DND-41 (cell line): ENCODE results near the gene DAW1.

ENCODE experiments used
- ATAC-seq: fragments of 200-7000 bp; cut with Tn5 transposase; 3 replicates; pipeline ENCODE4 v1.9.1; 2021; ENCODE audit warnings: low read depth; ENCODE audit not compliant: insufficient read depth
- DNase-seq: peaks from one replicate; pipeline ENCODE4 v3.0.0-alpha.2; 2020
- H2AFZ ChIP-seq: 2 replicates; pipeline ENCODE4 v1.6.0; 2012; ENCODE audit warnings: low read depth, low read length
- H3K27ac ChIP-seq: 2 replicates; pipeline ENCODE4 v1.5.1; 2012; ENCODE audit warnings: low read length, inconsistent platforms
- H3K27me3 ChIP-seq: fragments of 200-600 bp; sonication (generic); 2 replicates; pipeline ENCODE4 v1.6.0; 2012; ENCODE audit warnings: low read length, mild to moderate bottlenecking, inconsistent platforms; ENCODE audit not compliant: insufficient read depth, poor library complexity
- H3K36me3 ChIP-seq: 2 replicates; pipeline ENCODE4 v1.5.1; 2012; ENCODE audit warnings: low read length, inconsistent platforms; ENCODE audit not compliant: insufficient read depth
- H3K4me1 ChIP-seq: 2 replicates; pipeline ENCODE4 v1.5.1; 2012; ENCODE audit warnings: mild to moderate bottlenecking, low read length; ENCODE audit not compliant: insufficient read depth
- H3K4me2 ChIP-seq: 2 replicates; pipeline ENCODE4 v1.6.0; 2012; ENCODE audit warnings: mild to moderate bottlenecking, moderate library complexity, low read length, inconsistent platforms; ENCODE audit not compliant: insufficient read depth
- H3K4me3 ChIP-seq, 2 experiments: fragments of 200-600 bp in 1 of 2; shearing (Covaris generic) in 1 of 2; 2 replicates each; pipeline ENCODE4 v1.5.1; 2012 to 2016; ENCODE audit warnings: inconsistent platforms in 2 of 2, low read length in 2 of 2, mild to moderate bottlenecking in 2 of 2, low read depth in 1 of 2, moderate library complexity in 1 of 2
- H3K79me2 ChIP-seq: 2 replicates; pipeline ENCODE4 v1.6.0; 2012; ENCODE audit warnings: low read length, inconsistent platforms; ENCODE audit not compliant: insufficient read depth
- H3K9ac ChIP-seq: 2 replicates; pipeline ENCODE4 v1.6.0; 2012; ENCODE audit warnings: low read depth, mild to moderate bottlenecking, inconsistent platforms, low read length, moderate library complexity
- H3K9me3 ChIP-seq: 2 replicates; pipeline ENCODE4 v1.5.1; 2012; ENCODE audit warnings: low read length, moderate library complexity, mild to moderate bottlenecking, inconsistent platforms; ENCODE audit not compliant: insufficient read depth, severe bottlenecking
- H4K20me1 ChIP-seq: 2 replicates; pipeline ENCODE4 v1.6.0; 2012; ENCODE audit warnings: low read length; ENCODE audit not compliant: insufficient read depth
- EZH2 ChIP-seq: IDR thresholded peaks from 3 replicates; pipeline ENCODE4 v1.6.1; 2012; ENCODE audit warnings: borderline replicate concordance, low read depth, mild to moderate bottlenecking, moderate library complexity, low read length, inconsistent platforms; ENCODE audit not compliant: severe bottlenecking
- TF ChIP-seq, protein P1 (sequence below): IDR thresholded peaks from 2 replicates; pipeline ENCODE4 v1.5.1; 2012; ENCODE audit warnings: borderline replicate concordance, low read length, moderate library complexity, mild to moderate bottlenecking; ENCODE audit not compliant: poor library complexity, severe bottlenecking; ENCODE audit errors: extremely low read depth

DAW1 gene

DNA sequence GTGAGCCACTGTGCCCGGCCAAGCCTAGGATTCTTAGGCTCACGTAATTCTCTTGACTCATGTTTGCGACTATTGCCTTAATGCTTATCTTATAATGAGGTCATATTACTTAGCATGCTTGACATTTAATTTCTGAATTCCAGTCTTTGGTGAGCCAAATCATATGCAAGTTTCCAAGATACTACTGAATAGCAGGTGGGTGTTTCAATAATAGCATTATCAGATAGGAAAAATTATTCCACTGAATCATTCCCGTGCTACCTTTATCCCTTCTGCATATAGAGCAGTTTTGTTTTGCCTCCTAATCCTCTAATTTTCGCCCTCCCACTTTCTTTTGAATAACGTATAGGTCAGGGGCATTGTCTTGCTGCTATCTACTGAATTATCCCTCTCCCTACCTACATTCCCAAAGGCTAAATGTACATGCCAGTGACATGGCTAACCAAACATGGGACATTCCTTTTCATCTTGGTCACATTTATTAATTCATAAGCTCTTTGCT, 4.9 kb downstream of the DAW1 start:
- Histone ChIP-seq H3K9me3 (no peaks in the 10 kb centered on the region), H3K4me2 (no peak overlapping the region), H2AFZ (no peak overlapping the region), H3K4me3 (no peak overlapping the region), H3K4me1 (no peaks in the 10 kb centered on the region), H3K27ac (no peak overlapping the region), H4K20me1 (no peaks in the 10 kb centered on the region), H3K36me3 (no peaks in the 10 kb centered on the region), H3K9ac (no peak overlapping the region), H3K79me2 (no peaks in the 10 kb centered on the region), H3K27me3 (no peaks in the 10 kb centered on the region)
- ATAC-seq (no peak), DNase-seq (no peak)
- TF ChIP-seq, protein P1, sequence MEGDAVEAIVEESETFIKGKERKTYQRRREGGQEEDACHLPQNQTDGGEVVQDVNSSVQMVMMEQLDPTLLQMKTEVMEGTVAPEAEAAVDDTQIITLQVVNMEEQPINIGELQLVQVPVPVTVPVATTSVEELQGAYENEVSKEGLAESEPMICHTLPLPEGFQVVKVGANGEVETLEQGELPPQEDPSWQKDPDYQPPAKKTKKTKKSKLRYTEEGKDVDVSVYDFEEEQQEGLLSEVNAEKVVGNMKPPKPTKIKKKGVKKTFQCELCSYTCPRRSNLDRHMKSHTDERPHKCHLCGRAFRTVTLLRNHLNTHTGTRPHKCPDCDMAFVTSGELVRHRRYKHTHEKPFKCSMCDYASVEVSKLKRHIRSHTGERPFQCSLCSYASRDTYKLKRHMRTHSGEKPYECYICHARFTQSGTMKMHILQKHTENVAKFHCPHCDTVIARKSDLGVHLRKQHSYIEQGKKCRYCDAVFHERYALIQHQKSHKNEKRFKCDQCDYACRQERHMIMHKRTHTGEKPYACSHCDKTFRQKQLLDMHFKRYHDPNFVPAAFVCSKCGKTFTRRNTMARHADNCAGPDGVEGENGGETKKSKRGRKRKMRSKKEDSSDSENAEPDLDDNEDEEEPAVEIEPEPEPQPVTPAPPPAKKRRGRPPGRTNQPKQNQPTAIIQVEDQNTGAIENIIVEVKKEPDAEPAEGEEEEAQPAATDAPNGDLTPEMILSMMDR = no peak
- no peak for TF ChIP-seq EZH2

DNA sequence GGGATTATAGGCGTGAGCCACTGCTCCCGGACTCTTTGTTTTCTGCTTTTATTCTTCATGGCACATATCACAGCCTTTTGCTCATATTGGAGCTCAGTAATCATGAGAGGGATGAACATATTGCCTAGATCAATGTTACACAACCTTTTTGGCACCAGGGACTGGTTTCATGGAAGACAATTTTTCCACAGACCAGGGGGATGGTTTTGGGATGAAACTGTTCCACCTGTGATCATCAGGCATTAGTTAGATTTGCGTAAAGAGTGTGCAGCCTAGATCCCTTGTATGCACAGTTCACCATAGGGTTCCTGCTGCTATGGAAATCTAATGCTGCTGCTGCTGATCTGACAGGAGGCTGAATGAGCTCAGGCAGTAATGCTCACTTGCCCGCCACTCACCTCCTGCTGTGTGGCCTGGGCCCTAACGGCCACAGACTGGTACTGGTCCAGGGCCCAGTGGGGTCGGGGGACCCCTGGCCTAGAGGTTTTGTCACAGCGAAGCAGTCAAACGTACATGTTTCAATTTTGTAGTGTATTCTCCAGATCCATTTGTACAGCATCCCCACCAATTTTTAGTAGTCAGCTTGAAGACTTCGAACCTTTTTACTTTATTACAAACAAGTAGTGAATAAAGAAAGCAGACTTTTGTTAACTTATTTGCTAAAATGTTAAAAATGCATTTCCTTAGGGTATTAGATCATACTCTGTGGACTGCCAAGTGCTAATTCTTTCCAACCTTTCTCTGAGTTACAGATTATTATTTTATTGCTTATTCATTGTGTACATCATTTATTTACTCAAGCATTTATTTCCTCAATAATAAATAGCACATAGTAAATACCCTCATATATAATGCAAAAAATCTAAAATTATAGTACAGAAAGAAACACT, 6.2 kb downstream of the DAW1 start:
- Histone ChIP-seq H3K9me3 (no peaks in the 10 kb centered on the region), H3K9ac (no peak overlapping the region), H2AFZ (no peak overlapping the region), H3K79me2 (no peaks in the 10 kb centered on the region), H3K4me1 (no peaks in the 10 kb centered on the region), H3K27me3 (no peaks in the 10 kb centered on the region), H3K27ac (no peak overlapping the region), H3K4me3 (no peak overlapping the region), H3K4me2 (no peak overlapping the region), H3K36me3 (no peaks in the 10 kb centered on the region), H4K20me1 (no peaks in the 10 kb centered on the region)
- ATAC-seq (no peak), DNase-seq (no peak)
- TF ChIP-seq EZH2 = no peak
- TF ChIP-seq, protein P1 = no peak

DNA sequence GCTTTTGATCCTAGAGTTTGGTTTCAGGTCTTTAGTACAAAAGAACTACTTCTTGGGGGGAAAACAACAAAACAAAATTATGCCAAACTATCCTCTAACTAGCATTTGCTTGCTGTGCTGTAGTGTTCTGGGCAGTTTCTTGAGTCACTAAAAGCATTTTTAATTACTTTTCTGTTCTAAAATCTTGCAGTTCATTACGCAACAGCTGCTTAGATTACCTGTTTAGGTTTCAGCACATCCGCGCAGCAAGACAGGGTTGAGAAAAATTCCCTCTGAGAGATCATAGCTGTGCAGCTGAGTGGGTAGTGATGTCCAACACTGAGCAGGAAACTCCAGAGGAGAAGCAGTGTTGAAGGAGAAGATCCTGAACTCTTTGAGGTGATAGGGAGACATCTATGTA, 9.0 kb downstream of the DAW1 start:
- Histone ChIP-seq H4K20me1 (no peaks in the 10 kb centered on the region), H3K4me3 (no peak overlapping the region), H3K36me3 (no peaks in the 10 kb centered on the region), H3K9me3 (no peaks in the 10 kb centered on the region), H3K79me2 (no peaks in the 10 kb centered on the region), H3K27ac (no peak overlapping the region), H3K9ac (no peak overlapping the region), H2AFZ (no peak overlapping the region), H3K27me3 (no peaks in the 10 kb centered on the region), H3K4me2 (no peak overlapping the region), H3K4me1 (no peaks in the 10 kb centered on the region)
- no peak for TF ChIP-seq EZH2
- TF ChIP-seq, protein P1 = no peak
- no peak for ATAC-seq
- no peak for DNase-seq
